NCI-H1092 treated with DMSO at 0.1 percent for 48 hours (cell line): ENCODE data around the gene LIMS2.

Experiments
- DNase-seq: peaks from one replicate; lab custom pipeline; 2025; lab: John Stamatoyannopoulos, UW

Gene LIMS2

DNA sequence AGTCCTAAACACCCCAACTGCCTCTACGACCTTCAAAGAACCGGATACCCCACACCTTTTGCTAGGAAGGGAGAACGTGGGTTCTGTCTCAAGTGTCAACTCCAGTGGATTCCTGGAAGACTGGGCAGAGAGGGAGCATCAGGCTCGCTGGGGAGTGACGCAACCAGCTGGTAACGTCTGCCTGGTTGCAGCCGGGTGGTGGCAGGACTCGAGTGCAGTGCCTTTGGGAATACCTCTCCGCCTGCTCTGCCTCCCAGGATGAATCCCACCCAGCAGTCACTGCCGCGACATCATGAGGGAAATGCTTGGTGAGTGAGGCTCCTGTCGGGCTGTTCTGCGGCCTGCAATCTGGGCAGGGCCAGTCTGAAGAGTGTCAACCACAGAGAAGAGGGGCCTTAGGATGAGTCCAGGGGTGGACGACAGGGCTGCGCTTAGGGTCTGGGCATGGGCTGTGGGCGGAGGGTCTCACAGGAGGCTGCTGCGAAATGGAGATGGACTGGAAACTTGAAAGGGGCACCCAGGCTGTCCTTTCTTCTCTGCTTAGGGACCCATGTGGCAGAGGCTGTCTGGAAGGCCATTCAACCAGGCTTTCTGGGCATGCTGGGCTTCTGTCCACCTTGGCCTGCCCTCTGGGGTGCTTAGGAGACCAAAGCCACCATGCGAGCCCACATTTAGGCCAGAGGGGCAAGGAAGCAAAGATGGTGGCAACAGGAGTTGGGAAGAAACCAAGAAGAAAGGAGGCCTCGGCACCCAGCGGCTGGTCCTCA lies 16.5 kb downstream of the LIMS2 start:
- no peak for DNase-seq

DNA sequence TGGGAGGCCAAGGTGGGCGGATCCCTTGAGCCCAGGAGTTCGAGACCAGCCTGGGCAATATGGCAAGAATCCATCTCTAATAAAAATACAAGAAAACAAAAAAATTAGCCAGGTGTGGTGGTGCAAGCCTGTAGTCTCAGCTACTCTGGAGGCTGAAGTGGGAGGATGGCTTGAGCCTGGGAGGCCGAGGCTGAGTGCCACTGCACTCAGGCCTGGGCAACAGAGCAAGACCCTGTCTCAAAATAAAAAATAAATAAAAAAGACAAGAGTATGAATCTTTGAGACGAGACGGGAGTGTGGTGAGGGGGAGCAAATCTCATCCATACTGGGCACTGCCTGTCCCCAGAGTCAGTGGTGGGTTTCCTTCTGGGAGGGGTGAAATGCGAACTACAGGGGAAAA lies 17.2 kb downstream of the LIMS2 start:
- DNase-seq: no peak

DNA sequence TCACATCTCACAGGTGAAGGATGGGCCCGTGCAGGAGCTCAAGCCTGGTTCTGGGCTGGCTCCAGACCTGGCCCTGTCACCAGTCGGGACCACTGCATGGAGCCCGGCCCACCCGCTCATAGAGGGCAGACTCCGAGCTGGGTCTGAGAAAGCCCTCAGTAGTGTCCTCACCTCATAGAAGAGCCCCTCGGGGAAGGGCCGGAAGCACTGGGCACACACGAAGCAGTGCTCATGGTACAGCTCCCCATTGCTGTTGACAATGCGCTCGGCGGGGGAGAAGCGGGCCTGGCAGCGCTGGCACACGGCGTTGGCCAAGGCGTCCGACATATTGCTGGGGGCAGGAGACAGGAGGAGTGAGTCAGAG lies 18.1 kb downstream of the LIMS2 start:
- DNase-seq: no peak

DNA sequence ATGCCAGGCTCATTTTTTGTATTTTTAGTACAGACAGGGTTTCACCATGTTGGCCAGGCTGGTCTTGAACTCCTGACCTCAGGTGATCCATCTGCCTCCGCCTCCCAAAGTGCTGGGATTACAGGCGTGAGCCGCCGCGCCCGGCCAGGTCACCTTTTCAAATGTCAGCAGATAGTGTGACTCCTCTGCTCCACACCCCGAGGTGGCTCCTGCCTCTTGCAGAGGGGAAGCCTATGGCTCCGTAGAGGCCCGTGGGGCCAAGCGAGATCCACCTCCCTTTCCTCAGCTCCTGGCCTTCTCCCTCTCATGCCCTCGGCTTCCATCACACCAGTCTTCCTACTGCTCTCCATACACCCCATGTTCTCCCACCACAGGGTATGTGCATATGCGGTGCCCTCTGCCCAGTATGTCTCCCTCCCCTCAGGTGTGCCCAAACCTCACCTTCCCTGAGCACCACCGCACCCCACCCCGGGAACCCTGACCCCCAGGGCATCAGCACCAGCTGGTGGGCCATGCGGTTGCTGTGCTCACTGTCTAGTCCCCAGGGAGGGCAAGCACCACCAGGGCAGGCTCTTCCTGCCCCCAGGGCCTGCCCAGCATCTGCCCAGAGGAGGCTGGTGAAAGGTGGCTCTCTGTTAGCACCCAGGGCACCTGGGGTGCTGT lies 18.6 kb downstream of the LIMS2 start:
- DNase-seq: no peak

DNA sequence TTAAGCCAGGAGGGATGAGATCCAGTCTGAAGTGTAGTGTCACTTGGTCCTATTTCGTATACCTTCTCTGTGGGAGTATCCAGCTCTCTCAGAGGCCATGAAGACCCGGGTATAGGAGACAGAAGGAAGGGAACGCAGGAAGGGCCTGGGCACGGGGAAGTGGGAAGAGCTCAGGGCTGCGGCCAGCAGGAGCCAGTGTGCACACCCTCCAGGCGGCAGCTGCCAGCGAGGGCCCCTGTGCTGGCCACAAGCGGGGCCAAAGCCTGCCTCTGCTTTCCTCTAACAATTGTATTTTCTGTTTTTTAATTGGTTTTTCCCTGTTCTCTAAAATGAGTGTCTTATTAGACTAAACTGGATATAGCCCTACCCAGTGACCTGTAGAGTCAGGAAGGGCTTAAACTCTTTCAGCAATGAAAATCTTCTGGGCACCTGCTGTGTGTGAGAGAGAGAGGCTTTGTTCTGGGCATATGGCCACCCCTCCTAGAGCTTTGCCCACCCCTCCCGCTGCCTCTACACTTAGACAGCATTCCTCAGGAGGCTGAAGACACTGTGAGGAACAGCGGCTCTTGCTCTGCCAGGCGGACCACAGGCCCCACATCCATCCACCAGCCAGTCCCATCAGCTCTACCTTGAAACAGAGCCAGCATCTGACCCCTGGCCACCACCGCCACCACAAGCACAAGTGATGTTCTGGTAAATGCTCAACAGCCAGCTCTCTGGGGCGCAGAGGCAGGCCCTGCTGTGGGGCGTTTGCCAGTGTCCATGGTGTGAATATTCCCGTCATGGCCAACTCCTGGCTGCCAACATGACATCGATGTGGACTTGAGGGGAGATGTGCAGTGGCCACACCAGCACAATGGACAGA lies 19.9 kb downstream of the LIMS2 start:
- DNase-seq: no peak

DNA sequence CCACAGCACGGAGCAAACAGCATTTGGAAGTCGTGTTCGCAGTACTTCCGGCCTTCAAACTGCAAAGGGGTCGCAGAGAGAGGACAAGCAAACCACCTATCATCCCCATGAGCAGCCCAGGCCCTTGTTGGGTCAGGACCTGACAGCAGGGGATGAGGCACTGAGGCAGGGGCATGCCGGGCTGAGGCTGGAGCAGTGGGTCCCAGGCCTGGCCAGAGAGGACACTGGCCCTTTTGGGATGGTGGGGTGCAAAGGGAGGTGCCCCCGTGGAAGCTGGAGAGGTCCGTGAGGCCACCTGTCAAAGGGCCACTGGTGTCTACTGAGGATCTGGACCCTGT lies 20.5 kb downstream of the LIMS2 start:
- no peak for DNase-seq

DNA sequence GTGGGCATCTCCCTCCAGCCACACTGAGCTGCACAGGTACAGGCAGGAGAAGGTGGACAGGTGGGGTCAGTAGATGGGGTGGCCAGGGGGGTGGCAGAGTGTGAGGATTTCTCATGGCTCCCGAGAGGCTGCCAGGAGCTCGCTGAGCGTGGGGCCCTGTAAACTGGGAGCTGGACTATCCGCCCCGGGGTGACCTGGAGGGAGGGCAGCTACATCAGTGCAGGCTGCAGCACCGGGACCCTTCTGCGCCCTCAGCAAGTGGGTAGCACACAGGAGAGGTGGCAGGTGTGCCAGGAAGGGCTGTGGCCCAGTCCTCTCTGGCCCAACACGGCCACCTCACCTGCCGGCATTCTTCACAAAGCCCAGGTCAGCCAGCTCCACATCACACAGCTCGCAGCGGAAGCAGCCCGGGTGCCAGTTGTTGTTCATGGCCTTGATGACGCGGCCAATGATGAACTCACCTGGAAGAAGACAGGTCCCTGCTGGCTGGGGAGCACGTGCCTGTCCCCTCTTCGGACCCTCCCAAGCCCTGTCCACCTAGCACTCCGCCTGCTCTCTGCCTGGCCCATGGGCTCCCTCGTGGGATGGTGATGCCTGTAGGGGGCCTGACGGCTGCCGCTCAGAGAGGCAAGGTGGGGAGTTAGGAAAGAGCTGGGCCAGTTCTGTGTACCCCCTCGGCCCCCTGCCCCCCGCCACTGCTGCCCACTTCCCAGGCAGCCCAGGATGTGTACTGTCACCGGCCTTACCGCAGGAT lies 21.1 kb downstream of the LIMS2 start:
- DNase-seq: no peak

DNA sequence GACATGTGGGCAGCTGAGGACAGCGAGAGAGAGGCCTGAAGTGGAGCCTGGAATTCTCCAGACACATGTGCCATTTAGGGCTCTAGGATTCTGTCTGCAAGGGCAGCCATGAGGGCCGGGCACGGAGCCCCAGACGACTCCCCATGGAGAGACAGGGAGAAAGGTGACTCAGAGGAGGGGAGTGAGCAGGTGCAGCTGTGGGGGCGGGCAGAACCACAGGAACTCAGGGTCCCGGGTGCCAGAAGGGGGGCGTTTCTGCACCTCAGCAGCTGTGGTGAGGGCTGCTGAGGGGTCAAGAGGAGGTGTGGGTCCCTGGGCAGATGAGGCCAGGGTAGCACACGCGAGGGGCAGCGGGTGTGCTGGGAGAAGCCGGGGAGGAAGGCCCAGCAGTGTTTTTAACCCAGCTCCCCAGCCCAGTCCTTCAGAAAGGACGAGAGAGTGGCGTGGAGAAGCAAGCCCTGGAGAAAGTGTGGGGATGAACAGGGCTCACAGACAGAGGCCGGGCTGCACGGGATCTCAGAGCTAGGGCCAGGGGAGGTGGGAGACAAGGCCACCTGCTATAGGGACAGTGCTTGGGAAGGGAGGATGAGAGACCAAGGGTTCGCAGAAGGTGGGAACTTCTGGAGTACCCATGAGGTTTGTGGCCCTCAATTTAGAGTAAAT lies 21.8 kb downstream of the LIMS2 start:
- no peak for DNase-seq

DNA sequence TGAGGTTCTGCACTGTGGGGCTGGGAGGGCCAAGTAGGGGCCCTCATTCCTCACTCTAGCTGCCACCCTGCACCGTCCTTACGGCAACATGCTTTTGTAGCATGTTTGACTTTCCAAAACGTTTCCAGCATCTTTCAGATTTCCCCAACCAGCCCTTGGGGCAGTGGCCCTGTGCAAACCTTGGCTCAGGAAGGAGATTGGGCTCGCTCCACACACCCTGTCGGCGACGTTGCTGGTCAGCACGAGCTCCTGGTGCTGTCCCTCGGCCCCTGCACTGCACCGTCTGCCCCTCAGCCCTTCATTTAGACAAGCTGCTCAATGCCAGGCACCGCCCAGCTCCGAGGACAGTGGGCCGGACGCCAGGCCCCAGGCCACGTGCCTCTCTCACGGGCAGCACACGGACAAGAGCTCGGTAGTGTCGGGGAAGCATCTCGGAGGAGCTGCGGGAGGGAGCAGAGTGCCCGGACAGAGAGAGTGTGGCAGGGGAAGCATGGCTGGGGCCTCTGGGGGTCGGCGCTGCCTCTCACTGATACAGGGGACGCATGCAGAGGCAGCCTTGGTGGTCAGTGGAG lies 22.5 kb downstream of the LIMS2 start:
- DNase-seq: no peak

DNA sequence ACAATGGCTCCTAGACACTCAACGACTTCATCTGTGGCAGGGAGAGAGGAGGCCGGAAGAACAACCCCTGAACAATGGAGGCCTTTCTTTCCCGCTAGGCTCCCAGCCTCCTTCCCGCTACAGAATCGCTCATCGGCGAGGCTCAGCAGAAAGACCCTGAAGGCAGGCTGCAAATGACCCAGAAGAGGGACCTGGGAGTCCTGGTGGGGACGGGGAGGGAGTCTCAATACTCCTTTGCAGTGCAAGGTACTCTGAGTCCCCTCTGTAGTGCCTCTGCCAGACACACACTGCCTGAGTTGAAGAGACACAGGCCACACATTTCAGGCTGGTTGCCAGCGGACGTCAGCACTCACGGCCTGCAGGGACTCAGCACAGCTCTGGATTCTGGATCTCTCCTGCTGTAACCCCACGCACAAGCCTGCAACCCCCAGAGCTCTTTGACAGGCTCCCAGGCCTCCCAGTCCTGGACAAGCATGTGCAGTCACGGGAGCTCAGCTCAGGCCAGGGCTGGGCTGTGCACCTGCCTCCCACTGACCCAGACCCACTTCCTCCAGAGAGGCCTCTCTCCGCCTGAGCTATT lies 23.3 kb downstream of the LIMS2 start:
- DNase-seq: no peak

DNA sequence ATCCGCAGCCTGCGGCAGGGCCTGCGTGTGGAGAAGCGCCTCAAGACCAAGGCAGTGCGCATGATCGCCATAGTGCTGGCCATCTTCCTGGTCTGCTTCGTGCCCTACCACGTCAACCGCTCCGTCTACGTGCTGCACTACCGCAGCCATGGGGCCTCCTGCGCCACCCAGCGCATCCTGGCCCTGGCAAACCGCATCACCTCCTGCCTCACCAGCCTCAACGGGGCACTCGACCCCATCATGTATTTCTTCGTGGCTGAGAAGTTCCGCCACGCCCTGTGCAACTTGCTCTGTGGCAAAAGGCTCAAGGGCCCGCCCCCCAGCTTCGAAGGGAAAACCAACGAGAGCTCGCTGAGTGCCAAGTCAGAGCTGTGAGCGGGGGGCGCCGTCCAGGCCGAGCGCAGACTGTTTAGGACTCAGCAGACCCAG lies 23.9 kb downstream of the LIMS2 start:
- DNase-seq: no peak

DNA sequence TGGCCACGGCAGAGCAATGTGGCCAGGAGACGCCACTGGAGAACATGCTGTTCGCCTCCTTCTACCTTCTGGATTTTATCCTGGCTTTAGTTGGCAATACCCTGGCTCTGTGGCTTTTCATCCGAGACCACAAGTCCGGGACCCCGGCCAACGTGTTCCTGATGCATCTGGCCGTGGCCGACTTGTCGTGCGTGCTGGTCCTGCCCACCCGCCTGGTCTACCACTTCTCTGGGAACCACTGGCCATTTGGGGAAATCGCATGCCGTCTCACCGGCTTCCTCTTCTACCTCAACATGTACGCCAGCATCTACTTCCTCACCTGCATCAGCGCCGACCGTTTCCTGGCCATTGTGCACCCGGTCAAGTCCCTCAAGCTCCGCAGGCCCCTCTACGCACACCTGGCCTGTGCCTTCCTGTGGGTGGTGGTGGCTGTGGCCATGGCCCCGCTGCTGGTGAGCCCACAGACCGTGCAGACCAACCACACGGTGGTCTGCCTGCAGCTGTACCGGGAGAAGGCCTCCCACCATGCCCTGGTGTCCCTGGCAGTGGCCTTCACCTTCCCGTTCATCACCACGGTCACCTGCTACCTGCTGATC lies 24.4 kb downstream of the LIMS2 start:
- DNase-seq: no peak

DNA sequence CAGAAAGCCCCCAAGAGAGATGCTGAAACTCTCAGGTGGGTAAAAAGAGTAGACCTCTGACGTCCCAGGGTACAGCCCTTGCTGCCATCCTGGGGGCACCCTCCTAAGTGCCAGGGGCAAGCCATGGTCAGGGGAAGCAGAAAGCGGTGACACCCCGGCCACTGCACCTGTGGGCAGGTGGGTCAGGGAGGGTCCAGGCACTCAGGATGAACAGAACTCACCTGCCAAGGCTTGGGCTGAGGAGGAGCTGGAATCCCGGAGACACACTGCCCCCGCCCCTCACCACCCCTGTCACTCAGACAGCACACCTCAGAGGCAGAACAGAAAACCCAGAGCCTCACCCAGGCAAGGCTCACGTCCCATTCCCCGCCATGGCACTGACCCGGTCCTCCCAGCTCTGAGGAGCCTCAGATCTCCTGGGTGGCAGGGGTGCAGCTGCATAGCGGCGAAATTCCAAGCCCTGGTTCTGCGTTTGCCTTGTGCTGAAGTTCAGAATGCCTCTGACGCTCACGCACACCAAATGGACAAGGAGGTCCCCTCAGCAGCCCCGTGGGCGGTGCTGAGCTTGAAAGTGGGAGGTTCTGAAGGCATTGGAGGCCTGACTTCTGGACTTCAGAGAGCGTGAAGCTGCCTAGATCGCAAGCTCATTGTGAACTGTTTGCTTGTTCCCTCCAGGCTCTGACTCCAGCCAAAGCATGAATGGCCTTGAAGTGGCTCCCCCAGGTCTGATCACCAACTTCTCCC lies 25.1 kb downstream of the LIMS2 start:
- DNase-seq: no peak

DNA sequence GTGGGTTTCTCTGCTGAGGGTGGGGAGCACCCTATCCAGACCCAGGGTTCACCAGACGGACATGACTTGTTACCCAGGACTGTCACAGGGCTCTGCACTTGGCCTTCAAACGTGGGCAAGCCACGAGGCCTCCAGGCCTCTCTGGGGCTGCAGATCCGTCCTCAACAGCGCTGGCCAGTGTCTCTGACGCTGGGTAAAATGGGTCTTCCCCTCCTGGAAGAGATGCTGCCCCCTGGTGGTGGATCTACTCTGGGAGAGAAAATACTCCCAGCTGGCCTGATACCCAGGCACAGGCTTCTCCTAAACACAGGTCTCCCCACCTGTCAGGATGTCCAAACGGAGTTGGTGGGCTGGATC lies 25.7 kb downstream of the LIMS2 start:
- DNase-seq: peak; percentile 54

DNA sequence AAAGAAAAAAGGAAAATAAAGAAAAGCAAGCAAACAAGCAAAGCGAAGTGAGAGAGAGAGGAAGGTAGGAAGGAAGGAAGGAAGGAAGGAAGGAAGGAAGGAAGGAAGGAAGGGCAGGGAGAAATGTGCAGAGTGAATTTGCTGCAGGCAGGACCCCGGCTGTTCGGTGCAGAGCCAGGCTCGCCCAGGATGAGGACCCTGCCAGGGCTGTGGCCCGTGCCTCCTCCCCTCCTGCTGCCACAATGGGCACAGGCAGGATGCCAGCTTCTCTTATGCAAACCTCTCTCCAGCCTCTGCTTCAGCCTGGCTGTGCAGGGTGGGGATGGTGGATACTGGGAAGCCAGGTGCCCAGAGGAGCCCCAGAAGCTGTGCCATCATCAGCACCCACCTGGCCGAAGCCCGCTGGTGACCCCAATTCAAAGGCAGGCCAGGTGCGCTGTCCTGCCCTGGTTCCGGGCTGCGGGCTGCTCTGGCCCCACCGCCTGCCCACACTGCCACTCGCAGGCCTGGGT lies 26.2 kb downstream of the LIMS2 start:
- DNase-seq: peak; percentile 53

DNA sequence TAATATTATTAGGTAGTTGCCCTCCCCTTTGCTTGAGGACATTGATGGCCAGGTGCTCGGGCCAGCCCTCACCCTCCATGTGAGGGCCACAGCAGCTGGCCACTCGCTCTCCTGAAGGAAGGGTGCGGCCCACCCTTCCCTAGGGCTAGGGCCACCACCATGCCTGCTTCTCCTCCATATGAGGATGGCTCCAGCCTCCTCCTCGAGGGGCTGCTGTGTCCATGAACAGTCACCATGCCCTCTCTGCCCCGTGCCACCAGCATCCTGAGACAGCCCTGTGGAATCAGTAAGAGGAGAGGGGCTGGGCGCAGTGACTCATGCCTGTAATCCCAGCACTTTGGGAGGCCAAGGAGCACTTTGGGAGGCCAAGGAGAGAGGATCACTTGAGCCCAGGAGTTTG lies 27.0 kb downstream of the LIMS2 start:
- DNase-seq: no peak

DNA sequence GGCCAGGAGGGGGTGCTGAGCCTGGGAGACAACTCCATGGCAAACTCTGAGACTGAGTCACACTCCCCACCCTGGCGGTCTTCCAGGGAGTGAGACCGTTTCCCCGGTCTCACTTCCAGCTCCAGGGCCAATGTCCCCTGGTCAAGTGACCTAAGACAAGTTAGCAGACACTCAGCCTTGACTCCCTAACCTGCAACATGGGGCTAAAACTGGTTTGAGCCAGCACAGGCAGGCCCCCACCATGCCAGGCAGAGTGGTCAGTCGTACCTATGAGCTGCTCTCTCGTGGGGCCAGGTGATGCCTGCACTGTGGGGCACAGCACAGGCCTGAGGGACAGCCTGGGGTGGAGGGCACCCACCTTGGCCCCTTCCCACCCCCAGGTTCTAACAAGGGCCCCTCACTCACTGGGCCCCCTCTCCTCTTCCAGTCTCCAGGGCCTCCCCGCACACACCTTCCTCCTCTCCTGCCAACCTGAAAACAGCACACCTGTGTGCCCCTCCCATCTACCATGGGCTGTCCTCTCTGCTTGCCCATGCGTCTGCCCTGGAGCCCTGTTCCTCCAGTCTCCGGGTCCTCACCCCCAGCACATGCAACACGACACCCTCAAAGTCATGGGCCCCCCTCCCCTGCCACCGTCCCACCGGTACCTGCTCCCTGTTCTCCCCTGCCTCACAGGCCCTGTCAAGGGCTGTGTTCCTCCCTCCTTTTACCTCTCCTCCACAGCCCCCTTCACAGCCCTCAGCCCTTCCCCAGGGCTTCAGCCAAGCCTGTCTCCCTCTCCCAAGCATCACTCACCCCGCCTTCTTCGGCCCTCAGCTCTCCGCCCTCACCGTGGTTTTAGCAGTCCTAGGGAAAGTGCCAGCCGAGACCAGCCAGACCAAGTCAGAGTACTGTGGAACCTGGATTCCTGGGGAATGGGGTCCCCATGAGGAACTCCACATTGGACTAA lies 27.8 kb downstream of the LIMS2 start:
- no peak for DNase-seq

DNA sequence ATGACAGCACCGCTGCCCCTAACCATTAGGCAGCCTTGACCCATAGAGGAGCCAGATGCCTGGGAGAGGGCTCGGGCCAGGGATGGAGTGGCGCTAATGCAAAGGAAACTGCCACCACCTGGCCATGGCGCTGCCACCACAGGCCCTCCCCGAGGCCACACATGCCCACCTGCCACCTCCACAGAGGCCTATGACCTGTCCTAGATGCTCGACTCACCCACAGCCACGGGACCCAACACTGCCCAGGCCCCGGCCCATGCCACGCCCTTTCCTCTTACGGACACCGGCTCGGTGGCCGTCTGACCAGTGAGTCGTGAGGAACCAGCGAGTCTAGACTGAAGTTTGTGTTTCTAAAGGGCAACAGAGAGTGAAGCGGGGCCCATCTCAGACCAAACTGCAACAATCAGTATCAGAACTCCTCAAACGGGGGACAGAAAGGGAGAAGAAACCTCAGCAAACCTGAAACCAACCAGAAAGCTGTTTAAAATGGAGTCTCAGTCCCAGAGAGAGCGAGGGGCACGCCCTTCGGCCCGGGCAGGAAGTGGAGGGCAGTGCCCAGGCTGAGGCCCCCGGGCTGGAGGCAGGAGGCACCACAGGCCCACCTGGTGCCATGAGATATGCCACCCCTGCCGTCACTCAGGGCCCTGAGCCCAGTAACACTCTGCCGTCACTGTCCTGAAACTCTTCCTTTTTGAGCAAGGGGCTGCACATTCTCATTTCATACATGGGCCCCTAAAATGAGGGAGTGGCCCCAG lies 28.7 kb downstream of the LIMS2 start:
- no peak for DNase-seq
